Subcutaneous adipose tissue (tissue), 4 donors: ENCODE data around the gene AMPD2. TPM values are rescaled to one million over a fixed set of nuclear protein-coding genes. Genes with fewer than 3 reads are reported as not detected.

Source experiments
- CTCF ChIP-seq: fragments of 450-650 bp; IDR thresholded peaks from one replicate; pipeline ENCODE4 v1.5.1; 2016; ENCODE audit warnings: low read depth, mild to moderate bottlenecking, control low read depth, antibody characterized with exemption, moderate library complexity
- total RNA-seq, 4 donors: library from RNA; depleted of rRNA; stranded (reverse); fragments of >200 nt; gene quantifications; one replicate each; pipeline ENCODE4 v1.1.0, GENCODE V29; 2016

AMPD2 gene
- total RNA-seq, 4 donors from 2014 or later: 20.2 to 27.9 (median 25.3) TPM

- TF ChIP-seq CTCF: no peak
Measured at GRCh38 chr1:109643385-109644230, 24.0 kb downstream of the AMPD2 start.

GRCh38 chr1:109644670-109645069, 25.0 kb downstream of the AMPD2 start:
- TF ChIP-seq CTCF: no peak

GRCh38 chr1:109649491-109649914, 29.9 kb downstream of the AMPD2 start:
- TF ChIP-seq CTCF: no peak

- no peak for TF ChIP-seq CTCF
Measured at GRCh38 chr1:109650609-109651008, 31.0 kb downstream of the AMPD2 start.

- TF ChIP-seq CTCF: no peak
Measured at GRCh38 chr1:109652402-109652801, 32.8 kb downstream of the AMPD2 start.

GRCh38 chr1:109653306-109653705, 33.7 kb downstream of the AMPD2 start:
- TF ChIP-seq CTCF: no peak

- no peak for TF ChIP-seq CTCF
Measured at GRCh38 chr1:109654519-109654918, 34.9 kb downstream of the AMPD2 start.
